ENCODE results near the gene DEDD2. TPM values are rescaled to one million over a fixed set of nuclear protein-coding genes. Genes with fewer than 3 reads are reported as not detected.

Gene DEDD2
- total RNA-seq, 1 experiment from 2014 or later = 32.7 TPM

- Histone ChIP-seq H3K9ac (ENCODE audit: low read length) (no peak overlapping the region), H2AFZ (ENCODE audit: low read depth, low read length, poor library complexity, severe bottlenecking) (no peak overlapping the region), H3K4me3 (replicated peaks in 1 of 2; ENCODE audit: low read depth in 1 of 2, low read length in 2 of 2) (no peak overlapping the region), H3K79me2 (ENCODE audit: insufficient read depth, low read length) (no peaks in the 10 kb centered on the region), H3K4me1 (ENCODE audit: control insufficient read depth in 1 of 2, insufficient read depth in 2 of 2, low read length in 2 of 2) (0 out of 4 replicates have a peak, but pooled peaks cover 0 to 3% of the 10 kb centered on the region in 2 experiments), H3K27ac (ENCODE audit: low read depth, low read length) (no peak overlapping the region), H3K36me3 (ENCODE audit: control insufficient read depth in 1 of 2, insufficient read depth in 2 of 2, low read length in 2 of 2) (no peaks in the 10 kb centered on the region), H4K20me1 (ENCODE audit: insufficient read depth) (no peaks in the 10 kb centered on the region), H3K9me2 (ENCODE audit: insufficient read depth) (no peaks in the 10 kb centered on the region), H3K4me2 (ENCODE audit: low read length) (no peak overlapping the region), H3K27me3 (ENCODE audit: insufficient read depth, low read length) (peaks cover 6% of the 10 kb centered on the region; the same call in 1 of the 2 replicates), H3K9me3 (ENCODE audit: control insufficient read depth in 1 of 2, insufficient read depth in 1 of 2, low read depth in 1 of 2, low read length in 2 of 2) (no peaks in the 10 kb centered on the region)
- ChIA-PET CTCF (no interaction called here), POLR2A (no interaction called here), RAD21 (ENCODE audit: low non-redundant PET in 1 of 2, low total read pairs in 2 of 2, uncharacterized antibody in 2 of 2, unreplicated experiment in 2 of 2) (no interaction called here)
- ATAC-seq (no peak), DNase-seq (ENCODE audit: low read depth, low spot score) (no peak)
- TF ChIP-seq CEBPB (IDR thresholded peaks at IDR 0.05; ENCODE audit: low read depth) = no peak
- intact Hi-C loops (cut with micrococcal nuclease) = no loop called here
- BruUV-seq (replicated peaks) = no TSS peak
Observed at GRCh38 chr19:42169486-42170413, 47.7 kb downstream of the DEDD2 start.

- intact Hi-C loops (cut with micrococcal nuclease) = no loop called here
- CTCF ChIA-PET = no interaction called here
Observed at GRCh38 chr19:42168206-42168605, 49.3 kb downstream of the DEDD2 start.

More at GRCh38 chr19:42168206-42168605, 49.3 kb downstream of the DEDD2 start:
- Histone ChIP-seq H3K4me3 (replicated peaks in 1 of 2; ENCODE audit: low read depth in 1 of 2, low read length in 2 of 2) (no peak overlapping the region), H3K27me3 (ENCODE audit: insufficient read depth, low read length) (peaks cover 4% of the 10 kb centered on the region; the same call in 1 of the 2 replicates), H3K9me2 (ENCODE audit: insufficient read depth) (no peaks in the 10 kb centered on the region), H2AFZ (ENCODE audit: low read depth, low read length, poor library complexity, severe bottlenecking) (no peak overlapping the region), H3K27ac (ENCODE audit: low read depth, low read length) (no peak overlapping the region), H3K36me3 (ENCODE audit: control insufficient read depth in 1 of 2, insufficient read depth in 2 of 2, low read length in 2 of 2) (no peaks in the 10 kb centered on the region), H3K79me2 (ENCODE audit: insufficient read depth, low read length) (no peaks in the 10 kb centered on the region), H3K9me3 (ENCODE audit: control insufficient read depth in 1 of 2, insufficient read depth in 1 of 2, low read depth in 1 of 2, low read length in 2 of 2) (no peaks in the 10 kb centered on the region), H3K9ac (ENCODE audit: low read length) (no peak overlapping the region), H3K4me2 (ENCODE audit: low read length) (no peak overlapping the region), H3K4me1 (ENCODE audit: control insufficient read depth in 1 of 2, insufficient read depth in 2 of 2, low read length in 2 of 2) (0 out of 4 replicates have a peak, but pooled peaks cover 0 to 3% of the 10 kb centered on the region in 2 experiments), H4K20me1 (ENCODE audit: insufficient read depth) (no peaks in the 10 kb centered on the region)
- DNase-seq (ENCODE audit: low read depth, low spot score) = no peak
- TF ChIP-seq ZBTB33 (IDR thresholded peaks at IDR 0.05; ENCODE audit: extremely low read depth, insufficient replicate concordance, low read length) (no peak), MAX (IDR thresholded peaks at IDR 0.05) (no peak), EZH2 (IDR thresholded peaks at IDR 0.05) (no peak), ZNF274 (IDR thresholded peaks at IDR 0.05; ENCODE audit: low read depth, low read length) (no peak), RAD21 (IDR thresholded peaks at IDR 0.05; ENCODE audit: low read depth) (no peak), FOSL1 (IDR thresholded peaks at IDR 0.05; ENCODE audit: low read depth) (no peak), EZH2phosphoT487 (IDR thresholded peaks at IDR 0.05; ENCODE audit: borderline replicate concordance) (no peak), JUND (IDR thresholded peaks at IDR 0.05) (no peak), ATF3 (IDR thresholded peaks at IDR 0.05) (no peak), CEBPB (IDR thresholded peaks at IDR 0.05; ENCODE audit: low read depth) (no peak), TCF7L2 (IDR thresholded peaks at IDR 0.05; ENCODE audit: borderline replicate concordance, extremely low read depth, insufficient read depth, insufficient read length) (no peak)
- no TSS peak for BruUV-seq (replicated peaks)
- ChIA-PET POLR2A (no interaction called here), RAD21 (ENCODE audit: low non-redundant PET in 1 of 2, low total read pairs in 2 of 2, uncharacterized antibody in 2 of 2, unreplicated experiment in 2 of 2) (no interaction called here)
- no peak for ATAC-seq
